GM18868 (cell line): ENCODE measurements around the gene MAML2.

Source experiments
- ATAC-seq: cut with Tn5 transposase; IDR thresholded peaks from one replicate; pipeline ENCODE4 v1.9.1; 2021; ENCODE audit warnings: mild to moderate bottlenecking, moderate library complexity; ENCODE audit not compliant: unreplicated experiment

Gene MAML2

GRCh38 chr11:96342961-96343711 lies at the start of gene MAML2:
Gene MAML2 (minus strand): TSS chr11:96343195. CDS start chr11:96341895, 1,300 bp downstream.
- ATAC-seq = peak; percentile 78

- no peak for ATAC-seq
These were observed 48.8 kb upstream of the MAML2 start for GRCh38 chr11:96391698-96392307.

- no peak for ATAC-seq
These were observed 47.4 kb upstream of the MAML2 start for GRCh38 chr11:96390488-96390792.

GRCh38 chr11:96389720-96390487 lies 46.9 kb upstream of the MAML2 start, which contains the start of the genes CCDC82 and JRKL:
Gene CCDC82 (minus strand): TSS chr11:96389912. CDS start chr11:96384747, 5,165 bp downstream.
Gene JRKL (plus strand): TSS chr11:96390013. CDS start chr11:96390650, 637 bp downstream.
- peak; percentile 90 for ATAC-seq

- ATAC-seq = peak; percentile 53
These were observed 46.1 kb upstream of the MAML2 start for GRCh38 chr11:96388891-96389719.

GRCh38 chr11:96385187-96385586 lies 42.2 kb upstream of the MAML2 start:
- no peak for ATAC-seq

GRCh38 chr11:96384156-96384555 lies 41.2 kb upstream of the MAML2 start:
- ATAC-seq = no peak

- no peak for ATAC-seq
These were observed 33.8 kb upstream of the MAML2 start for GRCh38 chr11:96376796-96377195.

GRCh38 chr11:96373826-96374225 lies 30.8 kb upstream of the MAML2 start:
- no peak for ATAC-seq

- ATAC-seq = no peak
These were observed 24.3 kb upstream of the MAML2 start for GRCh38 chr11:96367342-96367741.

- ATAC-seq = no peak
These were observed 23.0 kb upstream of the MAML2 start for GRCh38 chr11:96366024-96366423.

GRCh38 chr11:96365493-96365892 lies 22.5 kb upstream of the MAML2 start:
- ATAC-seq = no peak

- no peak for ATAC-seq
These were observed 18.8 kb upstream of the MAML2 start for GRCh38 chr11:96361778-96362177.

- ATAC-seq = no peak
These were observed 15.3 kb upstream of the MAML2 start for GRCh38 chr11:96358321-96358720.

GRCh38 chr11:96357794-96358193 lies 14.8 kb upstream of the MAML2 start:
- peak; percentile 73 for ATAC-seq

- ATAC-seq = no peak
These were observed 13.9 kb upstream of the MAML2 start for GRCh38 chr11:96356848-96357247.

GRCh38 chr11:96342014-96342960 lies 708 bp downstream of the MAML2 start:
- ATAC-seq = no peak

- ATAC-seq = peak; percentile 36
These were observed 1.6 kb downstream of the MAML2 start for GRCh38 chr11:96341211-96342013.

GRCh38 chr11:96340555-96340885 lies 2.5 kb downstream of the MAML2 start:
- no peak for ATAC-seq
